ENCODE results near the gene KLHL28. TPM values are rescaled to one million over a fixed set of nuclear protein-coding genes. Genes with fewer than 3 reads are reported as not detected.
A peak's percentile ranks its signal among the peaks of the same experiment; 100 is the strongest.

Gene KLHL28
- total RNA-seq, 1 donor from 2014 or later: 25.3 TPM

- Mint-ChIP-seq H3K27ac (no peak overlapping the region), H3K9me3 (peaks cover 5% of the 10 kb centered on the region), H3K4me1 (peaks cover 4% of the 10 kb centered on the region), H3K4me3 (no peak overlapping the region), H3K36me3 (ENCODE audit: low read depth) (peaks cover 69% of the 10 kb centered on the region), H3K27me3 (no peaks in the 10 kb centered on the region)
- no peak for DNase-seq
- intact Hi-C loops (cut with micrococcal nuclease): no loop called here
- ATAC-seq (ENCODE audit: low read depth): no peak
- ChIA-PET POLR2A (no interaction called here), CTCF (no interaction called here)
- no peak for TF ChIP-seq CTCF (IDR thresholded peaks at IDR 0.05)
Observed at GRCh38 chr14:44937547-44937946, 24.2 kb downstream of the KLHL28 start.

DNA sequence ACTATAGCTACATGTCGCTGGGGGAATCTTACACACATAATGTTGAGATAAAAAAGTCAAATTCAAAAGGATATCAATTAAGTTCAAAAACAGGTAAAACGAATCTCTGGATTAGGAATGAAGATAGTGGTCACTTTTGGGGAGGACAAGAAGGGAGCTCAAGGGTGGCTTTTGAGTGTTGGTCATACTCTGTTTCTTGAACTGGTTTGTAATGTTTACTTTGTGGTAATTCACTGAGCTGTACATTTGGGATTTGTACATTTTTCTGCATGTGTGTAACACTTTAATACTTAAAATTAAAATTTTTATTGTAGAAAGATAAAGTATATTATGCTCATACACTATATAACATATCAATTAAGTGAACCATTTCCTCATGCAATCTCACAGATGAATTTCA, 26.6 kb downstream of the KLHL28 start:
- DNase-seq (no peak), ATAC-seq (ENCODE audit: low read depth) (no peak)
- Mint-ChIP-seq H3K4me1 (peaks cover 4% of the 10 kb centered on the region), H3K27me3 (no peaks in the 10 kb centered on the region), H3K9me3 (peaks cover 5% of the 10 kb centered on the region), H3K36me3 (ENCODE audit: low read depth) (peaks cover 63% of the 10 kb centered on the region), H3K27ac (no peak overlapping the region), H3K4me3 (no peak overlapping the region)
- intact Hi-C loops (cut with micrococcal nuclease): no loop called here
- TF ChIP-seq CTCF (IDR thresholded peaks at IDR 0.05): no peak
- POLR2A ChIA-PET: no interaction called here
- CTCF ChIA-PET: interaction anchor here (1.2 kb wide), 1 partner anchor 21 kb away, joined by 3 read pairs; no protein-coding TSS in a partner anchor

GRCh38 chr14:44928793-44929192, 33.0 kb downstream of the KLHL28 start:
- H3K9me3 Mint-ChIP-seq: no peaks in the 10 kb centered on the region
- H3K4me1 Mint-ChIP-seq: no peaks in the 10 kb centered on the region
- TF ChIP-seq CTCF (IDR thresholded peaks at IDR 0.05): no peak
- ChIA-PET CTCF (no interaction called here), POLR2A (no interaction called here)
- H3K4me3 Mint-ChIP-seq: no peak overlapping the region
- H3K36me3 Mint-ChIP-seq (ENCODE audit: low read depth): peaks cover 28% of the 10 kb centered on the region
- no peak for ATAC-seq (ENCODE audit: low read depth)
- DNase-seq: no peak
- H3K27me3 Mint-ChIP-seq: no peaks in the 10 kb centered on the region
- intact Hi-C loops (cut with micrococcal nuclease): no loop called here
- no peak overlapping the region for H3K27ac Mint-ChIP-seq

GRCh38 chr14:44914849-44915248, 46.9 kb downstream of the KLHL28 start:
- no peak overlapping the region for H3K27ac Mint-ChIP-seq
- H3K9me3 Mint-ChIP-seq: peaks cover 2% of the 10 kb centered on the region
- ChIA-PET CTCF (no interaction called here), POLR2A (no interaction called here)
- H3K4me1 Mint-ChIP-seq: peaks cover 2% of the 10 kb centered on the region
- DNase-seq (no peak), ATAC-seq (ENCODE audit: low read depth) (no peak)
- intact Hi-C loops (cut with micrococcal nuclease): no loop called here
- H3K27me3 Mint-ChIP-seq: peaks cover 26% of the 10 kb centered on the region
- TF ChIP-seq CTCF (IDR thresholded peaks at IDR 0.05): no peak
- H3K4me3 Mint-ChIP-seq: no peak overlapping the region
- H3K36me3 Mint-ChIP-seq (ENCODE audit: low read depth): no peaks in the 10 kb centered on the region

- Mint-ChIP-seq H3K4me3 (no peak overlapping the region), H3K27ac (no peak overlapping the region), H3K36me3 (ENCODE audit: low read depth) (no peaks in the 10 kb centered on the region), H3K4me1 (peaks cover 2% of the 10 kb centered on the region), H3K27me3 (peaks cover 29% of the 10 kb centered on the region), H3K9me3 (peaks cover 2% of the 10 kb centered on the region)
- TF ChIP-seq CTCF (IDR thresholded peaks at IDR 0.05): no peak
- ChIA-PET POLR2A (no interaction called here), CTCF (interaction anchor here (2.3 kb wide), 1 partner anchor 356 kb away, joined by 15 read pairs; no protein-coding TSS in a partner anchor)
- DNase-seq (no peak), ATAC-seq (ENCODE audit: low read depth) (peak; percentile 28)
- intact Hi-C loops (cut with micrococcal nuclease): no loop called here
Observed at GRCh38 chr14:44912041-44912869, 49.5 kb downstream of the KLHL28 start.
